CD8-positive, alpha-beta memory T cell (primary cell): ENCODE measurements around the gene GIMAP8. TPM values are rescaled to one million over a fixed set of nuclear protein-coding genes. Genes with fewer than 3 reads are reported as not detected.
A peak's percentile ranks its signal among the peaks of the same experiment; 100 is the strongest.

Source experiments
- CTCF ChIA-PET: fragments of 350-600 bp; sonication (Branson Sonifier 250); formaldehyde crosslinking; loops from one replicate; lab custom pipeline; 2021; ENCODE audit warnings: antibody characterized with exemption; lab: Charles Lee
- POLR2A ChIA-PET: fragments of 350-600 bp; sonication (Branson Sonifier 250); formaldehyde crosslinking; loops from one replicate; lab custom pipeline; 2021; ENCODE audit warnings: antibody characterized with exemption; lab: Charles Lee
- DNase-seq, 5 donors: peaks; one replicate each; pipeline versions ENCODE4 v3.0.0 to v3.0.0-alpha.2; 2020 to 2022; ENCODE audit warnings: mixed read lengths in 1 of 5
- H3K27ac ChIP-seq: one replicate; pipeline ENCODE4 v1.7.0; 2013; ENCODE audit warnings: low read depth, mild to moderate bottlenecking, low read length, moderate library complexity
- H3K27me3 ChIP-seq: 2 replicates; pipeline ENCODE4 v1.7.0; 2013; ENCODE audit warnings: low read length, mild to moderate bottlenecking; ENCODE audit not compliant: insufficient read depth, poor library complexity, severe bottlenecking
- H3K36me3 ChIP-seq: 2 replicates; pipeline ENCODE4 v1.7.0; 2013; ENCODE audit warnings: mild to moderate bottlenecking, low read length, moderate library complexity; ENCODE audit not compliant: insufficient read depth
- H3K4me1 ChIP-seq: 2 replicates; pipeline ENCODE4 v1.7.0; 2013; ENCODE audit warnings: mild to moderate bottlenecking, low read length, moderate library complexity; ENCODE audit not compliant: insufficient read depth
- H3K4me3 ChIP-seq: 2 replicates; pipeline ENCODE4 v1.7.0; 2013; ENCODE audit warnings: mild to moderate bottlenecking, low read length
- H3K9me3 ChIP-seq: 2 replicates; pipeline ENCODE4 v1.7.0; 2013; ENCODE audit warnings: mild to moderate bottlenecking, low read length
- H3K27ac Mint-ChIP-seq, 8 donors: one replicate each; pipeline ENCODE4 v1.8.0; 2020 to 2021; ENCODE audit warnings: mixed read lengths in 8 of 8, mild to moderate bottlenecking in 6 of 8, inconsistent platforms in 3 of 8, moderate library complexity in 3 of 8
- H3K27me3 Mint-ChIP-seq, 2 donors: one replicate each; pipeline ENCODE4 v1.8.0; 2020 to 2021; ENCODE audit warnings: mixed read lengths in 2 of 2, mild to moderate bottlenecking in 1 of 2, moderate library complexity in 1 of 2
- H3K36me3 Mint-ChIP-seq, 3 donors: one replicate each; pipeline ENCODE4 v1.8.0; 2020 to 2021; ENCODE audit warnings: mixed read lengths in 3 of 3, inconsistent platforms in 1 of 3, mild to moderate bottlenecking in 1 of 3
- H3K4me1 Mint-ChIP-seq, 3 donors: one replicate each; pipeline ENCODE4 v1.8.0; 2020 to 2021; ENCODE audit warnings: mixed read lengths in 3 of 3, inconsistent platforms in 1 of 3, mild to moderate bottlenecking in 1 of 3
- H3K4me3 Mint-ChIP-seq, 7 donors: one replicate each; pipeline ENCODE4 v1.8.0; 2020 to 2021; ENCODE audit warnings: mixed read lengths in 7 of 7, mild to moderate bottlenecking in 6 of 7, moderate library complexity in 4 of 7, inconsistent platforms in 2 of 7
- H3K9me3 Mint-ChIP-seq, 5 donors: one replicate each; pipeline ENCODE4 v1.8.0; 2020 to 2022; ENCODE audit warnings: mixed read lengths in 5 of 5, mild to moderate bottlenecking in 3 of 5, moderate library complexity in 2 of 5, inconsistent platforms in 1 of 5
- polyA plus RNA-seq: library from polyadenylated mRNA; unstranded; fragments of 300-500 nt; fragmentation: Illumina TruSeq; gene quantifications from one replicate; pipeline ENCODE4 v1.2.3, GENCODE V29; 2021
- total RNA-seq, 2 experiments: library from RNA; stranded (reverse); gene quantifications; one replicate each; pipeline ENCODE4 v1.2.3, GENCODE V29; 2021

Gene GIMAP8
- total and polyA plus RNA-seq, 3 experiments from 2014 or later: 11.8 to 30.1 (median 12.3) TPM

- H3K36me3 Mint-ChIP-seq: peaks cover 0 to 12% (median 3%) of the 10 kb centered on the region in 3 donors
- ChIA-PET CTCF (interaction anchor here (0.9 to 2.6 kb wide), 5 partner anchors 23 to 334 kb away, joined by 3 to 9 read pairs (median 5); partner anchors contain the start of gene GIMAP1), POLR2A (interaction anchor here (0.8 kb wide), 1 partner anchor 309 kb away, joined by 3 read pairs; no protein-coding TSS in a partner anchor)
Observed at GRCh38 chr7:150444674-150445365, 5.6 kb upstream of the GIMAP8 start.

DNA sequence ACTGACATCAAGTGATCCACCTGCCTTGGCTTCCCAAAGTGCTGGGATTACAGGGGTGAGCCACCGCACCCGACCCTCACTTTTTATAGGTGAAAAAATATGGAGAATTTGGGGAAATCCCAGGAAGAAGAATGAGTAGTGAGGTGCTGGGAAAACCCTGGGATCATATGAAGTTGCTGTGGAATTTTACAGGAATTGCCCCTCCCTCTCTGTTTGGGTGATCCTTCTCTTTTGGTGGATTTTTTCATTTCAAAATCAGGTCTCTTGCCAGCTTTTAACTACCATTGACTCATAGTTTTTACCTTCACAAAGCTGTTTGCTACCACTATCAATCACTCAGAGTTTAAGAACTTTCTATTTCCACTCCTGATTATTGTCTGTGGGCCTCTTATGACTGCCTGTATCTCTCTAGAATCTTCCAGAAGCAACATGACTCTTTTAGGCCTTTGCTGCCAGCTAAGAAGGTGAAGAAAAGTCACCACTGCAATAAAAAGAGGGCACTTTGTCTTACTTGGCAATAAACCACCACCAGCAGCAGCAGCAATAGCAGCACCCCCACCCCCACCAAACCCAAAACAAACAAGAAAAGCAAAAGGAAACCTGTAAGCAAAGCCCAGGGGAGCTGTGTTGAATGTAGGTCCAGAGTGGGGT is 4.0 kb upstream of the GIMAP8 start:
- H3K4me1 ChIP-seq: peaks cover 36% of the 10 kb centered on the region

More at GRCh38 chr7:150444674-150445365, 5.6 kb upstream of the GIMAP8 start:
- H3K9me3 ChIP-seq: peaks cover 8% of the 10 kb centered on the region
- no peak for DNase-seq
- H3K9me3 Mint-ChIP-seq: peaks cover 0 to 10% (median 2%) of the 10 kb centered on the region in 5 donors
- no peak overlapping the region for H3K4me3 ChIP-seq
- H3K27me3 Mint-ChIP-seq: peaks cover 0 to 1% of the 10 kb centered on the region in 2 donors
- no peaks in the 10 kb centered on the region for H3K36me3 ChIP-seq
- peaks cover 39 to 48% (median 45%) of the 10 kb centered on the region in 3 donors for H3K4me1 Mint-ChIP-seq
- H3K4me1 ChIP-seq: peaks cover 29% of the 10 kb centered on the region
- no peak overlapping the region for H3K4me3 Mint-ChIP-seq
- no peak overlapping the region for H3K27ac Mint-ChIP-seq
- no peaks in the 10 kb centered on the region for H3K27me3 ChIP-seq
- H3K27ac ChIP-seq: no peak overlapping the region

DNA sequence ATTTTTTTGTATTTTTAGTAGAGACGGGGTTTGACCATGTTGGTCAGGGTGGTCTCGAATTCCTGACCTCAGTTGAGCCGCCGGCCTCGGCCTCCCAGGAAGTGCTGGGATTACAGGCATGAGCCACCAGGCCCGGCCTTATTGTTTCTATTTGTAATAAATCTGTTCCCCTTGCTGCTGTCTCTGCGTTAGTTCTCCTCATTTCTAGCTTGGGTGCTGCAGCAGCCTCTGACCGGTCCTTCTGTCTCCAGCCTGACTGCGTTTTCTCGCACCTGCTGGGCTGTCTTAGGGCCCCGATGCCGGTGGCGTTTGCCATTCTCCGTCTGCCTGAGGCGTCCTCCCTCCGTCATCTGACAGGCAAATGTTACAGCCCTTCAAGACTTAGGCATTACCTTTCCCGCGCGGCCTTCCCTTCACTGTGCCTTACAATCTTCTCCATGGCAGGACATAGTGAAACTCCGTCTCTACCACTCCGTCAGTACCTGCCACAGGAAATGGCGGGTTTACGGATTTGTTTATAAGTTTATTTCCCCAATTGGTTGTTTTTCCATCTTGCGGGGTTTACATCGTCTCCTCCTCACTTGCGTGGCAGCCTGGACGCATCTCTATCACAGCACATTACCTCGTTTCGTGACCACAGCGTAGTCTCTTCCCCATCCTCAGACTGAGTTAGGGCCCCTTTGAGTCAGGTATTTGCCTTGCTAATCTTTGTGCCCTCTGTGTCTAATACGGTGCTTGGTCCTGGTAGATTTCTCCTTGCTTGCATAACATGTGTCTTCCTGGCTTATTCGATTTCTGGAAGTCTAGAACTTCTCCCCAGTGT is 2.3 kb upstream of the GIMAP8 start:
- Histone ChIP-seq H3K27ac (no peak overlapping the region), H3K36me3 (no peaks in the 10 kb centered on the region), H3K4me3 (no peak overlapping the region), H3K4me1 (peaks cover 36% of the 10 kb centered on the region), H3K27me3 (no peaks in the 10 kb centered on the region), H3K9me3 (no peaks in the 10 kb centered on the region)
- ChIA-PET CTCF (interaction anchor here (0.7 to 7.8 kb wide), 50 partner anchors 8 to 536 kb away, joined by 3 to 99 read pairs (median 6); partner anchors contain the start of genes GIMAP1, GIMAP2, GIMAP4 and GIMAP5), POLR2A (interaction anchor here (0.5 to 5.9 kb wide), 9 partner anchors 63 to 307 kb away, joined by 3 to 76 read pairs (median 4); partner anchors contain the start of genes GIMAP1, GIMAP6 and GIMAP7)
- peak overlapping the region; percentile 78 to 98 (median 96) for H3K27ac Mint-ChIP-seq
- peak overlapping the region; percentile 98 to 100 (median 99) for H3K4me3 Mint-ChIP-seq
- peaks cover 45 to 52% (median 46%) of the 10 kb centered on the region in 3 donors for H3K4me1 Mint-ChIP-seq
- H3K9me3 Mint-ChIP-seq: peaks cover 0 to 1% (median 0%) of the 10 kb centered on the region in 5 donors
- peaks cover 0 to 1% of the 10 kb centered on the region in 2 donors for H3K27me3 Mint-ChIP-seq
- peaks cover 0 to 26% (median 2%) of the 10 kb centered on the region in 3 donors for H3K36me3 Mint-ChIP-seq
- no peak for DNase-seq

More for the DNA sequence above, 4.0 kb upstream of the GIMAP8 start:
- Histone ChIP-seq H3K27ac (no peak overlapping the region), H3K4me3 (no peak overlapping the region), H3K36me3 (no peaks in the 10 kb centered on the region), H3K27me3 (no peaks in the 10 kb centered on the region), H3K9me3 (peaks cover 7% of the 10 kb centered on the region)
- H3K27ac Mint-ChIP-seq: peak overlapping the region; percentile 54 to 95 (median 77)
- H3K4me3 Mint-ChIP-seq: peak overlapping the region in 5 of 7 donors; percentile 15 to 48 (median 37)
- peaks cover 44 to 51% (median 45%) of the 10 kb centered on the region in 3 donors for H3K4me1 Mint-ChIP-seq
- ChIA-PET POLR2A (interaction anchor here (0.7 to 0.8 kb wide), 2 partner anchors 41 to 140 kb away, joined by 3 to 6 read pairs; a partner anchor contains a TSS), CTCF (interaction anchor here (1.0 to 2.6 kb wide), 6 partner anchors 25 to 311 kb away, joined by 3 to 9 read pairs (median 5); partner anchors contain the start of genes GIMAP1 and GIMAP7)
- H3K27me3 Mint-ChIP-seq: peaks cover 0 to 1% of the 10 kb centered on the region in 2 donors
- peaks cover under 1 to 12% (median 9%) of the 10 kb centered on the region in 3 donors for H3K36me3 Mint-ChIP-seq
- peaks cover 0 to 6% (median 2%) of the 10 kb centered on the region in 5 donors for H3K9me3 Mint-ChIP-seq
- DNase-seq: no peak

DNA sequence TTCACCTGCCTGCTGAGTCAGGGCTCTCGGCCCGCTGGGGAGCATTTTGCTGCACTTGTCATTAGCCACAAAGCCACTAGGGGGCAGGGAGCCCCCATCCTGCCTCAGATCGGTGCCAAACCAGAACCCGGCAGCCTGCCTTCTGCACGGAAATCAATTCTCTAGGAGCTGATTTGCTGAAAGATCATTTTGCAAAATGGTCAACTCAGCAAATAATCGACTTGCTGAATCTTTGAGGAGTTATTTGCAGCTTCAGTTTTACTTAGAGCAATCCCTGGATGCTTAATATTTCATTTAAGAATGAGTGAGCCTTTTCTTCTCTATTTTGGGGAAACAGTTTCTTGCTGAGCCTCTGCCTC is 1.7 kb upstream of the GIMAP8 start:
- H3K9me3 Mint-ChIP-seq: peaks cover 0 to 1% (median 0%) of the 10 kb centered on the region in 5 donors
- H3K36me3 Mint-ChIP-seq: peaks cover 0 to 32% (median 2%) of the 10 kb centered on the region in 3 donors
- peak overlapping the region; percentile 98 to 100 (median 99) for H3K4me3 Mint-ChIP-seq
- ChIA-PET CTCF (interaction anchor here (0.6 to 7.8 kb wide), 56 partner anchors 8 to 535 kb away, joined by 3 to 99 read pairs (median 5); partner anchors contain the start of genes GIMAP1, GIMAP2, GIMAP4 and GIMAP5), POLR2A (interaction anchor here (0.5 to 5.9 kb wide), 15 partner anchors 62 to 310 kb away, joined by 3 to 76 read pairs (median 4); partner anchors contain the start of genes GIMAP1, GIMAP4, GIMAP6 and GIMAP7)
- no peaks in the 10 kb centered on the region for H3K9me3 ChIP-seq
- no peaks in the 10 kb centered on the region for H3K36me3 ChIP-seq
- peaks cover 0 to 4% of the 10 kb centered on the region in 2 donors for H3K27me3 Mint-ChIP-seq
- peaks cover 38% of the 10 kb centered on the region for H3K4me1 ChIP-seq
- H3K27ac Mint-ChIP-seq: peak overlapping the region; percentile 78 to 98 (median 96)
- H3K4me3 ChIP-seq: peak overlapping the region; percentile 36
- peaks cover 51 to 58% (median 52%) of the 10 kb centered on the region in 3 donors for H3K4me1 Mint-ChIP-seq
- DNase-seq: peak; percentile 77 to 91 (median 83)
- no peaks in the 10 kb centered on the region for H3K27me3 ChIP-seq
- no peak overlapping the region for H3K27ac ChIP-seq

GRCh38 chr7:150449206-150449952 is 1.1 kb upstream of the GIMAP8 start:
- peaks cover 6 to 38% (median 6%) of the 10 kb centered on the region in 3 donors for H3K36me3 Mint-ChIP-seq
- H3K4me3 Mint-ChIP-seq: peak overlapping the region; percentile 98 to 100 (median 99)
- Histone ChIP-seq H3K9me3 (no peaks in the 10 kb centered on the region), H3K4me3 (peak overlapping the region; percentile 36), H3K27ac (peak overlapping the region; percentile 5), H3K4me1 (peaks cover 44% of the 10 kb centered on the region), H3K36me3 (no peaks in the 10 kb centered on the region), H3K27me3 (no peaks in the 10 kb centered on the region)
- peaks cover 0 to 2% (median 0%) of the 10 kb centered on the region in 5 donors for H3K9me3 Mint-ChIP-seq
- ChIA-PET POLR2A (interaction anchor here (0.6 to 5.9 kb wide), 16 partner anchors 32 to 310 kb away, joined by 3 to 76 read pairs (median 4); partner anchors contain the start of genes GIMAP1, GIMAP4, GIMAP6 and GIMAP7), CTCF (interaction anchor here (0.6 to 7.8 kb wide), 56 partner anchors 9 to 535 kb away, joined by 3 to 99 read pairs (median 5); partner anchors contain the start of genes GIMAP1, GIMAP2, GIMAP4 and GIMAP5)
- peak in 1 of 5 donors; percentile 36 for DNase-seq
- H3K27ac Mint-ChIP-seq: peak overlapping the region; percentile 78 to 98 (median 96)
- H3K4me1 Mint-ChIP-seq: peaks cover 57 to 64% (median 58%) of the 10 kb centered on the region in 3 donors
- H3K27me3 Mint-ChIP-seq: peaks cover 0 to 6% of the 10 kb centered on the region in 2 donors

- Mint-ChIP-seq H3K4me3 (peak overlapping the region; percentile 98 to 100 (median 99)), H3K27ac (peak overlapping the region; percentile 78 to 98 (median 96)), H3K9me3 (peaks cover under 1 to 8% (median 2%) of the 10 kb centered on the region in 5 donors), H3K4me1 (peaks cover 70 to 80% (median 75%) of the 10 kb centered on the region in 3 donors), H3K27me3 (peaks cover 0 to 6% of the 10 kb centered on the region in 2 donors), H3K36me3 (peaks cover 13 to 55% (median 24%) of the 10 kb centered on the region in 3 donors)
- Histone ChIP-seq H3K4me3 (peak overlapping the region; percentile 80), H3K9me3 (no peaks in the 10 kb centered on the region), H3K27ac (peak overlapping the region; percentile 66), H3K27me3 (no peaks in the 10 kb centered on the region), H3K36me3 (no peaks in the 10 kb centered on the region), H3K4me1 (peaks cover 45% of the 10 kb centered on the region)
- POLR2A ChIA-PET: interaction anchor here (0.9 to 5.9 kb wide), 20 partner anchors 13 to 304 kb away, joined by 3 to 76 read pairs (median 4); partner anchors contain the start of genes GIMAP4 and GIMAP7
- CTCF ChIA-PET: interaction anchor here (0.7 to 7.8 kb wide), 20 partner anchors 30 to 304 kb away, joined by 3 to 99 read pairs (median 7); partner anchors contain the start of genes GIMAP1, GIMAP4, GIMAP5 and GIMAP6
- DNase-seq: peak; percentile 34 to 80 (median 62)
Observed at GRCh38 chr7:150451097-150451793, 815 bp downstream of the GIMAP8 start.
